ENCODE measurements around the gene SLC9A3. TPM values are rescaled to one million over a fixed set of nuclear protein-coding genes. Genes with fewer than 3 reads are reported as not detected.

Gene SLC9A3
- total RNA-seq, 1 experiment from 2014 or later: 1.5 TPM

DNA sequence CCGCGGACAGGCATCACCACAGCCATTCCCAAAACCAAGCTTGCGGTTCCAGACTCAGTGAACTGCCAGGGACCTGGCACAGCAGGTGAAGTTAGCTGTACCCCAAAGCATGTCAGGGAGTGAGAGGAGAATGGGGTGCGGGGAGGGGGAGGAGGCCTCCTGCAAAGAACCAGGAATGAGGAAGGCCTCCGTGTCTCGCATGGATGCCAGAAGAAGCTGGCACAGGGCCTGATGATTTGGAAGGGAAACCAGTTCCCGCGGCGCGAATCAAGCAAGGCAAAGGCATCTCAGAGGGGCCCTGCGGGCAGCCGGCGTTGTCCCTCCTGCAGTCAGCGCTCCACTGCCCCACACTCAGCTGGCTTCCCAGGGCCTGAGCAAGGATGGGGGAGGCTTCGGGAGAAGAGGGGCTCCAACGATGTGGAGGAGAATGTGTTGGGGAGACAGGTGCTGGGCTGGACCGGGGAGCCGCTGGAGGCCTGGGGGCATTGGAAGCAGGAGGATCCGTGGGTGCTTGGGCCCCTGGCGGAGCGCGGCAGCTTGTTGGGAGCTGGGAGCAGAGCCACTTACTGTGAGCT lies 14.6 kb downstream of the SLC9A3 start:
- ChIA-PET RAD21 (ENCODE audit: low non-redundant PET in 1 of 2, low total read pairs in 2 of 2, uncharacterized antibody in 2 of 2, unreplicated experiment in 2 of 2) (no interaction called here), CTCF (no interaction called here), POLR2A (no interaction called here)
- Histone ChIP-seq H3K4me1 (ENCODE audit: control insufficient read depth in 1 of 2, insufficient read depth in 2 of 2, low read length in 2 of 2) (no peaks in the 10 kb centered on the region), H2AFZ (ENCODE audit: low read depth, low read length, poor library complexity, severe bottlenecking) (no peak overlapping the region), H3K9ac (ENCODE audit: low read length) (no peak overlapping the region), H3K9me3 (ENCODE audit: control insufficient read depth in 1 of 2, insufficient read depth in 1 of 2, low read depth in 1 of 2, low read length in 2 of 2) (no peaks in the 10 kb centered on the region), H3K4me3 (replicated peaks in 1 of 2; ENCODE audit: low read depth in 1 of 2, low read length in 2 of 2) (no peak overlapping the region), H3K36me3 (ENCODE audit: control insufficient read depth in 1 of 2, insufficient read depth in 2 of 2, low read length in 2 of 2) (no peaks in the 10 kb centered on the region), H3K27ac (ENCODE audit: low read depth, low read length) (no peak overlapping the region), H3K79me2 (ENCODE audit: insufficient read depth, low read length) (no peaks in the 10 kb centered on the region), H3K4me2 (ENCODE audit: low read length) (no peak overlapping the region), H3K9me2 (ENCODE audit: insufficient read depth) (no peaks in the 10 kb centered on the region), H4K20me1 (ENCODE audit: insufficient read depth) (no peaks in the 10 kb centered on the region), H3K27me3 (ENCODE audit: insufficient read depth, low read length) (no peaks in the 10 kb centered on the region)
- intact Hi-C loops (cut with micrococcal nuclease): no loop called here
- ATAC-seq (no peak), DNase-seq (ENCODE audit: low read depth, low spot score) (no peak)
- TF ChIP-seq, protein P1, sequence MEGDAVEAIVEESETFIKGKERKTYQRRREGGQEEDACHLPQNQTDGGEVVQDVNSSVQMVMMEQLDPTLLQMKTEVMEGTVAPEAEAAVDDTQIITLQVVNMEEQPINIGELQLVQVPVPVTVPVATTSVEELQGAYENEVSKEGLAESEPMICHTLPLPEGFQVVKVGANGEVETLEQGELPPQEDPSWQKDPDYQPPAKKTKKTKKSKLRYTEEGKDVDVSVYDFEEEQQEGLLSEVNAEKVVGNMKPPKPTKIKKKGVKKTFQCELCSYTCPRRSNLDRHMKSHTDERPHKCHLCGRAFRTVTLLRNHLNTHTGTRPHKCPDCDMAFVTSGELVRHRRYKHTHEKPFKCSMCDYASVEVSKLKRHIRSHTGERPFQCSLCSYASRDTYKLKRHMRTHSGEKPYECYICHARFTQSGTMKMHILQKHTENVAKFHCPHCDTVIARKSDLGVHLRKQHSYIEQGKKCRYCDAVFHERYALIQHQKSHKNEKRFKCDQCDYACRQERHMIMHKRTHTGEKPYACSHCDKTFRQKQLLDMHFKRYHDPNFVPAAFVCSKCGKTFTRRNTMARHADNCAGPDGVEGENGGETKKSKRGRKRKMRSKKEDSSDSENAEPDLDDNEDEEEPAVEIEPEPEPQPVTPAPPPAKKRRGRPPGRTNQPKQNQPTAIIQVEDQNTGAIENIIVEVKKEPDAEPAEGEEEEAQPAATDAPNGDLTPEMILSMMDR (IDR thresholded peaks at IDR 0.05 in 2 of 3, conservative IDR thresholded peaks at IDR 0.05 in 1 of 3; ENCODE audit: borderline replicate concordance in 1 of 3, insufficient read depth in 1 of 3, low read depth in 2 of 3, low read length in 2 of 3): no peak
- TF ChIP-seq YY1 (IDR thresholded peaks at IDR 0.05; ENCODE audit: extremely low read depth, insufficient replicate concordance, low read depth, low read length) (no peak), POLR2A (IDR thresholded peaks at IDR 0.05; ENCODE audit: borderline replicate concordance, extremely low read depth, insufficient read depth, insufficient read length) (no peak), RAD21 (IDR thresholded peaks at IDR 0.05; ENCODE audit: low read depth) (no peak), FOSL1 (IDR thresholded peaks at IDR 0.05; ENCODE audit: low read depth) (no peak), ZFX (IDR thresholded peaks at IDR 0.05) (no peak), CBX3 (IDR thresholded peaks at IDR 0.05; ENCODE audit: low read depth) (no peak), ELF1 (IDR thresholded peaks at IDR 0.05; ENCODE audit: borderline replicate concordance, low read depth) (no peak), ATF3 (IDR thresholded peaks at IDR 0.05) (no peak), EGR1 (IDR thresholded peaks at IDR 0.05; ENCODE audit: low read depth) (no peak), SRF (IDR thresholded peaks at IDR 0.05; ENCODE audit: low read depth) (no peak), TCF7L2 (IDR thresholded peaks at IDR 0.05; ENCODE audit: borderline replicate concordance, extremely low read depth, insufficient read depth, insufficient read length) (no peak), JUND (IDR thresholded peaks at IDR 0.05) (no peak), ZBTB33 (IDR thresholded peaks at IDR 0.05; ENCODE audit: extremely low read depth, insufficient replicate concordance, low read length) (no peak), SP1 (IDR thresholded peaks at IDR 0.05; ENCODE audit: low read depth) (no peak), ZNF274 (IDR thresholded peaks at IDR 0.05; ENCODE audit: low read depth, low read length) (no peak), EZH2 (IDR thresholded peaks at IDR 0.05) (no peak)
- TF ChIP-seq, protein P2, sequence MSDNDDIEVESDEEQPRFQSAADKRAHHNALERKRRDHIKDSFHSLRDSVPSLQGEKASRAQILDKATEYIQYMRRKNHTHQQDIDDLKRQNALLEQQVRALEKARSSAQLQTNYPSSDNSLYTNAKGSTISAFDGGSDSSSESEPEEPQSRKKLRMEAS (IDR thresholded peaks at IDR 0.05): no peak
- TF ChIP-seq, protein P3, sequence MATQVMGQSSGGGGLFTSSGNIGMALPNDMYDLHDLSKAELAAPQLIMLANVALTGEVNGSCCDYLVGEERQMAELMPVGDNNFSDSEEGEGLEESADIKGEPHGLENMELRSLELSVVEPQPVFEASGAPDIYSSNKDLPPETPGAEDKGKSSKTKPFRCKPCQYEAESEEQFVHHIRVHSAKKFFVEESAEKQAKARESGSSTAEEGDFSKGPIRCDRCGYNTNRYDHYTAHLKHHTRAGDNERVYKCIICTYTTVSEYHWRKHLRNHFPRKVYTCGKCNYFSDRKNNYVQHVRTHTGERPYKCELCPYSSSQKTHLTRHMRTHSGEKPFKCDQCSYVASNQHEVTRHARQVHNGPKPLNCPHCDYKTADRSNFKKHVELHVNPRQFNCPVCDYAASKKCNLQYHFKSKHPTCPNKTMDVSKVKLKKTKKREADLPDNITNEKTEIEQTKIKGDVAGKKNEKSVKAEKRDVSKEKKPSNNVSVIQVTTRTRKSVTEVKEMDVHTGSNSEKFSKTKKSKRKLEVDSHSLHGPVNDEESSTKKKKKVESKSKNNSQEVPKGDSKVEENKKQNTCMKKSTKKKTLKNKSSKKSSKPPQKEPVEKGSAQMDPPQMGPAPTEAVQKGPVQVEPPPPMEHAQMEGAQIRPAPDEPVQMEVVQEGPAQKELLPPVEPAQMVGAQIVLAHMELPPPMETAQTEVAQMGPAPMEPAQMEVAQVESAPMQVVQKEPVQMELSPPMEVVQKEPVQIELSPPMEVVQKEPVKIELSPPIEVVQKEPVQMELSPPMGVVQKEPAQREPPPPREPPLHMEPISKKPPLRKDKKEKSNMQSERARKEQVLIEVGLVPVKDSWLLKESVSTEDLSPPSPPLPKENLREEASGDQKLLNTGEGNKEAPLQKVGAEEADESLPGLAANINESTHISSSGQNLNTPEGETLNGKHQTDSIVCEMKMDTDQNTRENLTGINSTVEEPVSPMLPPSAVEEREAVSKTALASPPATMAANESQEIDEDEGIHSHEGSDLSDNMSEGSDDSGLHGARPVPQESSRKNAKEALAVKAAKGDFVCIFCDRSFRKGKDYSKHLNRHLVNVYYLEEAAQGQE (IDR thresholded peaks at IDR 0.05; ENCODE audit: low read depth): no peak
- no TSS peak for BruUV-seq (replicated peaks)
